GM19351 (cell line): ENCODE data around the gene SLC12A3.
"Not testable (repeated sequence)": the region's sequence is repeated elsewhere in the genome, so short reads cannot be mapped to it uniquely, and the experiment has no call there.

ENCODE experiments used
- ATAC-seq: cut with Tn5 transposase; IDR thresholded peaks from one replicate; pipeline ENCODE4 v1.9.1; 2021; ENCODE audit warnings: mild to moderate bottlenecking, moderate library complexity; ENCODE audit not compliant: unreplicated experiment

The SLC12A3 gene

DNA sequence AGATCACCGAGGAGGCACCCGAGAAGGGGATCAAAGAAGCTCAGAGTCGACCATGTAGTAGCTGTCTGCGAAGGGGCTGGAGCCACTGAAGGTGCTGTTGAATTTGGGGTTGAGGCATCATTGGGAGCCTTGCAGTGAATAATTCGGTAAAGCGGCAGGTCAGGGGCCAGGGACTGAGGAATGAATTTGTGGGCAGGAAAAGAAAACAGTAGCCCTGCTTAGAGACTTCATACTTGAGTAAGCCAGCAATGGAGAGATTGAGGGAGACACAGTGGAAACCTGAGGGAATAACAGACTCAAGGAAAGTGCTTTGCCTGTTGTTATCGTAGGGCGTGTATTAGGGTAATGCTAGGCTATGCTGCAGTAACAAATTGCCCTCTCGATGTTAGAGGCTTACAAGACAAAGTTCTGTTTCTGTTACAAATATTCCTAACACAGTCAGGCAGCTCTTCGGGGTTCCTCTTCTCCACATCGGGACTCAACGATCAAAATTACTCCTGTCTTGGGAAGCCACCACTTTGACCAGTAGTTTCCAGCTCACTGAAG lies 53.5 kb downstream of the SLC12A3 start:
- ATAC-seq, result no peak

DNA sequence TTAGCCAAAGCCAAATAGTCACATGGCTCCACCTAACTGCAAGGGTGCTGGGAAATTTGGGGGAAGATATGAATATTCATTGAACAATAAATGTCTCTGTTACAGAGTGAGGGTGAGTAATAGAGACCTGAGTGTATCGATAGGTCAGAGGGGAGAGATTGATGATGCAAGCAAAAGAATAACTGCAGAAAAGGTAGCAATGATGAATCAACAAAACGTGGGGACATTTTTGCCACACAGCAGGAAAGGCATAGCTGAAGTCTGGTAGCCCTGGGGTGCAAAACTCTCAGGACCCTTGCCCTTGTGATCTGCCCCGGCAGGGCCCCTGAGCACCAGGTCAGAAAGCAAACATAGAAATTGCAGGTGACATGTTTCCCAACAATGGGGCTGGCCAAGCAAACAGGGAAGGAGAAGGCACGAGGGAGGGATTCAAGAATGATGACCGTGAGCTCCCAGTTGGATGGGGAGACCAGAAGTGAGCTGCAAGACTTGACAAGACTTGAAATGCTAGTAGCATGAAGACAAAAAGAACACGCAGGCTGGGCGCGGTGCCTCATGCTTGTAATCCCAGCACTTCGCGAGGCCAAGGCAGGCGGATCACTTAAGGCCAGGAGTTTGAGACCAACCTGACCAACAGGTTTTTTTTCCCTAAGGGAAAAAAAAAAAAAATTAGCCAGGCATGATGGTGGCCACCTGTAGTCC lies 54.2 kb downstream of the SLC12A3 start:
- ATAC-seq, result no peak

DNA sequence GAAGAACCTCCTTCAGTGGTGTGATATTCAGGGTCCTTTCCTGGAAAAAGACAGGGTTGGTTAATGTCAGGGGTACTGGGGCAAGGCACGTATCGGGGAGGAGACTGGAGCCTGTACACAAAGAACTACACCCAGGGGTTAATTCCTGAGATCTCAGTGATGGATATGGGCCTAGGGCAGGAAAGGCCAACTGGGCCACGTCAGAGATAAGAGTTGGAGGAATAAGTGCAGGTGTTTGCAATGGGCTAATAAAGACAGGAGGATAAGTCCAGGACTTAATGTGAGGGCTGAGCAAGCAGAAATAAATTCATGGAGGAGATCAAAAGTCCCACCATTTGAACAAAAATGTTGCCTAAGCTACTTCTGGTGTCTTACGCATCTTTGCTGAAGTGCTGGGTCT lies 56.6 kb downstream of the SLC12A3 start:
- no peak for ATAC-seq

DNA sequence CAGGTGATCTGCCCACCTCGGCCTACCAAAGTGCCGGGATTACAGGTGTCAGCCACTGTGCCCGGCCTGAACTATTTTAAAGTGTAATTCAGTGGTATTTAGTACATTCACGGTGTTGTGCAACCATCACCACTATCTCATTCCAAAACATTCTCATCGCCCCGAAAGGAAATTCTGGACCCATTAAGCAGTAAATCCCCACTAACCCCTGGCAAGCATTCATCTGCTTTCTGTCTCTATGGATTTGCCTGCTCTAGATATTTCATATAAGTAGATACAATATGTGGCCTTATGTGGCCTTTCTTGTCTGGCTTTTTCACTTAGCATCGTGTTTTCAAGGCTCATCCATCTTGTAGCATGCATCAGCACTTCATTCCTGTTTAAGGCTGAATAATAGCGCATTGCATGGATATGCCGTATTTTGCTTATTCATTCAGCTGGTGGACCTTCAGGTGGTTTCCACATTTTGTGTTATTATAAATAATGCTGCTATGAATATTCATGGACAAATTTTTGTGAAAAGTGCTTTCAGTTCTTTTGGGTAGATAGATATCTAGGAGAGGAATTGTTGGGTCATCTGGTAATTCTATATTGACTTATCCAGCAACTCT lies 58.6 kb downstream of the SLC12A3 start:
- no peak for ATAC-seq

DNA sequence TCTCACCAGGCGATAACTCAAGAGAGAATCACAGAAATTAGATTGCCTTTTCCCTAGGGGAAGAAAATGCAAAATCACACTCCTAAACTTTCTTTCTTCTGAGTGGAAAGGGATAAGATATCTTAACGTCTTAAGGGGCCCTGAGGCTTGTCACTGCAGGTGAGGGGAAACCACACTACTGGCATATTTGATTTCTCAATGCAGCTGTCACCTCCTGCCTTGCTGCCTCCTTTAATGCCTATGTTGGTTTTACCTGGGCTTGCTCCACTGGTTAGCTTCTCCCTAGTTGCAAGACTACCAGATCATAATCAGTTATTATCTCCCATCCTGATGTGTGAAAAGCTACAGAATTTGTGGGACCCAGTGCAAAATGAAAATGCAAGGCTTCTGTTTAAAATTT lies 62.5 kb downstream of the SLC12A3 start:
- ATAC-seq, result no peak

DNA sequence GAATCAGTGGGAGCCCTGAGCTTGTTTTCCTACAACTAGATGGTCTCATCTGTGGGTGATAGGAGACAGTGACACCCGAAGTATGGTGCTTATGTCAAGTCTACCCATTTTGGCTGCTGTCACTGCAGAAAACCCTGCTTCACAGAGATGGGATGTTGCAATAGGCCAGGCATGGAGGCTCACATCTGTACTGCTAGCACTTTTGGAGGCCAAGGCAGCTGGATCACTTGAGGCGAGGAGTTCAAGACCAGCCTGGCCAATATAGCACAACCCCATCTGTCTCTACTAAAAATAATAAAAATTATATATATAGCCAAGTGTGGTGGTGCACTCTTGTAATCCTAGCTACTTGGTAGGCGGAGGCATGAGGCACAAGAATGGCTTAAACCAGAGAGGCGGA lies 64.6 kb downstream of the SLC12A3 start:
- ATAC-seq, result no peak

DNA sequence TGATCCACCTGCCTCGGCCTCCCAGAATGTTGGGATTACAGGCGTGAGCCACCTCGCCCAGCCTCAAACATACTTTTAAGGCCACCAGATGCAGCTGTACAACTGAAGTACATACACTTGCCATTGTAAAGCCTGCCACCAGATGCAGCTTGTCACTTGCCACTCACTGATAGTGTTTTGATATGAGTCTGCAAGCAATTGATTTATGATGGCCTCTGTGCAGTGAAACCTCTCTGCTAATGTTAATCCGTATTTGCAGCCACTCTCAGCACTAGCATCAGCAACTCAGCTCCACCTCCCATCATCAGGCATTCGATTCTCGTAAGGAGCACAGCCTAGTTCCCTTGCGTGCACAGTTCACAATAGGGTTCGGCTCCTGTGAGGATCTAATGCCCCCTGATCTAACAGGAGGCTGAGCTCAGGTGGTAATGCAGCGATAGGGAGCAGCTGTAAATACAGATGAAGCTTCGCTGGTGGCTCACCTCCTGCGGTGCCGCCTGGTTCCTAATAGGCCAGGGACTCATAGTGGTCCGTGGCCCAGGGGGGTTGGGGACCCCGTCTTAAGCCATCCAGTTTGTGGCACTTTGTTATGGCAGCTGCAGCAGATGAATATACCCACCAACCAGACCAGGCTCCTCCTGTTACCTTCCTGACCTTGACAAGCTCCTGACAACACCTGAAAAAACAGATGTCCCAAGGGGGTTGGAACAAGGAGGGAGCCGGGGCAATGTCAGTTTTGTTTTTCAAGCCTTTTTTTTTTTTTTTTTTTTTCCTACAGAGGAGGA lies 65.7 kb downstream of the SLC12A3 start:
- no peak for ATAC-seq

DNA sequence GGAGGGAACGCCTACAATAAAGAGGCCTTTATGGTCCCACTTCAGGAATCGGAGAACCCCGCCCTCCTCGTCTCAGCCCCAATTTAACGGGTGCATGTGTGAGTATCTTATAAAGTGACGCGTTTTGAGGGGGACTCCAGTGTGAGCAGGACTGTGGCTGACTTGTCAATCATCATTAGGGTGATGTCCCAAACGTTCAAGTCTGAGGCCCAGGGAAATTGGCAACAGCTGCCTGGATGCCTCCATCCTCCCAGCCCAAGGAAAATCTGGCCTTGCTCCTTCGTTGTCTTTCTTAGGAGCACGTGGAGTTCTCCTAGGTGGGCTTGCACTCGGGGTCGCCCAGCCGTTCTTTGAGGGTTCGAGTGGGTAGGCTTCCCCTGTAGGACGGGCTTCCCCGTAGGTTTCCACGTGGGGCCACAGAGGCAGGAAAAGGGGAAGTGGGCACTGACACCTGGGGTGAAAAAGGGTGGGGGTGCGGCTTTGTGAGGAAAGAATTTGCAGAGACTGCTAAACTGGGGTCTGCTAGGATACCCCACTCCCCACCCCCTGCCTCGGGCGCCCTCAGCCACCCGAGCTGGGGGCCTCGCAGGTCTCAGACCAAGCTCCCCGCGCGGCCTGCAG lies 66.4 kb downstream of the SLC12A3 start:
- peak; percentile 37 for ATAC-seq

DNA sequence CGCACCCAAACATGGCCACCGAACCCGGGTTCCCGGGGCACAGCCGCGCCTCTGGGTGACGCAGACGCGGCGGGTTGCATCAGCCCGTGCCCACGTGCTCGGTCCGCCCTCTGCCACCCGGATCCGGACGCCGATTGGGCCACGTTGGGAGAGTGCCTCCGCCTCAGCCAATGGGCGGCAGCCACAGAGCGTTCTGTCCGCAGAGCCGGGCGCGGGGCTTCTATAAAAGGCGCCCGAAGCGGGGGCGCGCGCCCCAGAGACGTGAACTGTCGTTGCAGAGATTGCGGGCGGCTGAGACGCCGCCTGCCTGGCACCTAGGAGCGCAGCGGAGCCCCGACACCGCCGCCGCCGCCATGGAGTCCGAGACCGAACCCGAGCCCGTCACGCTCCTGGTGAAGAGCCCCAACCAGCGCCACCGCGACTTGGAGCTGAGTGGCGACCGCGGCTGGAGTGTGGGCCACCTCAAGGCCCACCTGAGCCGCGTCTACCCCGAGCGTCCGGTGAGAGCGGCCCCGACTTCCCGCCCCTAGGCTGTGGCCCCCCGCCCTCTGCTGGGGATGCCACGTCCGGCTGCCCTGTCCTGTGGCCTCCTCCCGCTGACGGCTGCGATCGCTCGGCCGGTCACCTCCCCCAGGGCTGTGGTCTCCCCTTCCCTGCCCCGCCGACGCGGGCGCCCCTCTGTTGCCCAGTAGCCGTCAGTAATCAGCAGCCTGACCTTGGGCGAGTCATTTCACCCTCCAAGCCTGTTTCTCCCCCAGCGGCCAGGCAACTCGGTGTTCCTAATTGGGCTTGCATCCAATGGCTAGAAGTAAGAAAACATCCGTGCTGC lies 67.1 kb downstream of the SLC12A3 start, which contains the start of gene HERPUD1:
HERPUD1 (plus strand) TSS at position 251 of the 829 bp plus-strand sequence; CDS start at position 354, 103 bp downstream.
- peak; percentile 84 for ATAC-seq

DNA sequence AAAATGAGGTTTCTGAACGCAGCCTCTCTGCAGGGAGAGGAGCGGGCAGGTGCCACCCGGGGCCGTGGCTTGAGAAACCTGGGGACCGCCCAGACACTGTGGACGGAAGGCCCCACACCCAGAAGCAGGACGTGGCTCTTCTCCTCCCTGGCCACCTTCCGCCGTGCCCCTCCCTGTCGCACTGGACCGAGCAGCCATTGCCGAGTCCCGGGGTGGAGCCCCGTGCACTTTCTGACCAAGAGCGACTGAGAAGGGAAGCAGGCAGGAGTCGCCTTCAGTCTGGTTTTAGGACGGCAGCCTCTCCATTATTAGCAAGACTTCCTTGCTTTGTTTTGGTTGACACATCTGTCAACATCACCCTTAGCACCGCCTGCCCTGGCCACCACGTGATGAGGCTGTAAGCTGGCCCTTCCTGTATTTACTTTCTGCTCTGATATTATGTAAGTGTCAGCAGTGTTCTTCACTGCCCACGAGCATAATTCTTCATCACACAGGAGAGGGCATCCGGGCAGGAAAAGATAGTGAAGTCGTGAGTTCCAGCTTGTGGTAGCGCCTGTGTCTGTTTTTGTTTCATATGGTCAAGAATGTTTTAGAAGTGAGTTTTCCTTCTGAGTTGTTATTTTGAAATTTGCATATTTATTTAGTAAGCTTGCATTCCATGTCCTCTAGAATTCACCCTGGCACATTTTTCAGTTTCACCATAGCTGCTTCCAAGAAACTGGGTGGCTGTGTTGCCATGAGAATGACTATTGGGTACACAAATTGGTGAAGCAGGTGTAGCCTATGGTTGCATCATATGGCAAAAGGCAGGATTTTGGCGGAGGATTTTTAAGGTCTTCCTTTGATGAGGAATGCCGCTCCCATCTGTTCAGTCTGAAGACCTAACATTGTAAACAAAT lies 68.0 kb downstream of the SLC12A3 start:
- no peak for ATAC-seq

DNA sequence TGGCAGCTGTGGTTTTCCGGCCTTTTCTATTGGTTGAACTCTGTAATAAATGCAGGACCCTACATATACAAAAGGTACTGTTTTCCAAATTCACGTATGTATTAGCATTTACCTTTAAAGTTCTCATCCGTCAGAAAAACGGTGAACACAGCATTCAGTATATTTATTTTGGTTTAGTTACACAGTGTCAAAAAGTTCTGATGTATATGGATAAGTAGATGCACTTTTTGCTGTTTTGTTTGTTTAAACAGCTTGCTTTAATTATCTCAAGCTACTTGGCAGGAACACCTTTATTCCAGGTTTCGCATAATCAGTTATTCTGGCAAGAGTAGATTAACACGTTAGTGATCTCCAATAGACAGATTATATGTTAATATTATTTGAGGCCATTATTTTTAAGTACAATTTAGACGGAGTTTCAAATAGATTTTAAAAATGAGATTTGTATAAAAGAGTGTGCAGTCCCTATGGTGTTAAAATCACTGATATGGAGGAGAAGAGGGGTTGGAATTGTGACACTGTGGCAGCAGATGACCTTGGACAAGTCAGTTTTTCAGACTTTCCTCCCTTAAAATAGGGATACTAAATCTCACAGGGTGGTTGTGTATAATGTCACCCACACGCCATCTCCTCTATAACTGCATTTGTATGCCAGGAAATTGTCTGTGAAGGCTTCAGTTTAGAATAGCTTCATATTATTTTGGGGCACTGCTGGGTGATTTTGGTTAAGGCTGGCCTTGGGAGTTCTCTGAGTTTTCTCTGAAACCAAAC lies 69.0 kb downstream of the SLC12A3 start:
- ATAC-seq, result no peak

DNA sequence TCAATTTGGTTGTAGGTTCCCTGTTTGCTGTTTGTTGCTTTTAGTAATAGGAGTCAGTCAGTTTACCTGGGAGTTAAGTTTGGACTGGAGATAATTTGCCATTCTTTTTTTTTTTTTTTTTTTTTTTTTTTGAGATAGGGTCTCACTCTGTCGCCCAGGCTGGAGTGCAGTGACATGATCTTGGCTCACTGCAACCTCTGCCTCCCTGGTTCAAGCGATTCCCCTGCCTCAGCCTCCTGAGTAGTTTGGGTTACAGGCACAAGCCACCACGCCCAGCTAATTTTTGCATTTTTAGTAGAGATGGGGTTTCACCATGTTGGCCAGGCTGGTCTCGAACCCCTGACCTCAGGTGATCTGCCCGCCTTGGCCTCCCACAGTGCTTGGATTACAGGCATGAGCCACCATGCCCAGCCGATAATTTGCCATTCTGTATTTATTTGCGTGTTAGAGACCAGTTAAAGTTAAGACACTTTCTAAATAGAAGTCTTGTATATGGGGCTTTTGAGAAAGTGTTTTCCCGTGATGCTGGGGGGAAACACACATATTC lies 69.7 kb downstream of the SLC12A3 start:
- ATAC-seq, result not testable (repeated sequence)

DNA sequence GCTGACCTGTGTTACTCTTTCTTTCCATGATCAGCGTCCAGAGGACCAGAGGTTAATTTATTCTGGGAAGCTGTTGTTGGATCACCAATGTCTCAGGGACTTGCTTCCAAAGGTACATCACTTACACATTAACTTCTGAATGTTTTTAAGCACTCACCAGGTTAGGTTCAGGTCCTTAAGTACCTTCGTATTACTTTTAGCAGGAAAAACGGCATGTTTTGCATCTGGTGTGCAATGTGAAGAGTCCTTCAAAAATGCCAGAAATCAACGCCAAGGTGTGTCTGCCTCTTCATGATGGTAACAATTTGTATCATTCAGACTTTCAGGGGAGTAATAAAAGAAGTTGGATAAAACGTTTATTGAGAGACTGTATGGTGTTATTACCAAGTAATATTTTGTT lies 70.2 kb downstream of the SLC12A3 start:
- no peak for ATAC-seq

DNA sequence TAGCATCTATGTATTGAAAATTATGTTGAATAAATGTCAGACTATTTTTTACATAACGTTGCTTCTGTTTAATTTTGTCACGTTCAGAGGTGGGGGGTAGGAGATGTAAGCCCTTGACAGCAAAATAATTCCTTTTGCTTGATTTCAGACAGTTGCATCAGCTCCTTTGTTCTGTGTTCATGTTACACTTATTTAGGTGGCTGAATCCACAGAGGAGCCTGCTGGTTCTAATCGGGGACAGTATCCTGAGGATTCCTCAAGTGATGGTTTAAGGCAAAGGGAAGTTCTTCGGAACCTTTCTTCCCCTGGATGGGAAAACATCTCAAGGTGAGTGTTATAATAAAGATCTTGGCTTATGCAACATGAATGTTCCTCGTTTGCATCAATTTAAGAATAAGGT lies 71.5 kb downstream of the SLC12A3 start:
- no peak for ATAC-seq

DNA sequence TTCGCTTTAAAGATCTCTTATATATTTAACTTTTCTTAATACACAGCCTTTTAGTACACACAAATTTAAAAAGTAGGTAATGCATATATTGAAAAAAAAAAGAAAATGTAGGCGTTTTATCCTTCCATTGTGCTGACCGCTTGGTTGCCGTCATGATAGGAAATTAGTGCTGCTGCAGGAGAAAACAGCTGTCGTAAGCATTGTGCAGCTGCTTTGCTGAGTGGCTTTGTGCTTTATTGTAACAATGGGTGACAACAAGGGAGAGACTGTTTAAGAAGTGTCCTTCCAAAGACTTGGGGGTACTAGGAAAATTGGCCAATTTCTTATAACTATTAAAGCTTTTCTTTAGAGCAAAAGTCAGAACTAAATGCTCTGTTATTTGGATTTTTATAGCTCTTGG lies 71.9 kb downstream of the SLC12A3 start:
- no peak for ATAC-seq

DNA sequence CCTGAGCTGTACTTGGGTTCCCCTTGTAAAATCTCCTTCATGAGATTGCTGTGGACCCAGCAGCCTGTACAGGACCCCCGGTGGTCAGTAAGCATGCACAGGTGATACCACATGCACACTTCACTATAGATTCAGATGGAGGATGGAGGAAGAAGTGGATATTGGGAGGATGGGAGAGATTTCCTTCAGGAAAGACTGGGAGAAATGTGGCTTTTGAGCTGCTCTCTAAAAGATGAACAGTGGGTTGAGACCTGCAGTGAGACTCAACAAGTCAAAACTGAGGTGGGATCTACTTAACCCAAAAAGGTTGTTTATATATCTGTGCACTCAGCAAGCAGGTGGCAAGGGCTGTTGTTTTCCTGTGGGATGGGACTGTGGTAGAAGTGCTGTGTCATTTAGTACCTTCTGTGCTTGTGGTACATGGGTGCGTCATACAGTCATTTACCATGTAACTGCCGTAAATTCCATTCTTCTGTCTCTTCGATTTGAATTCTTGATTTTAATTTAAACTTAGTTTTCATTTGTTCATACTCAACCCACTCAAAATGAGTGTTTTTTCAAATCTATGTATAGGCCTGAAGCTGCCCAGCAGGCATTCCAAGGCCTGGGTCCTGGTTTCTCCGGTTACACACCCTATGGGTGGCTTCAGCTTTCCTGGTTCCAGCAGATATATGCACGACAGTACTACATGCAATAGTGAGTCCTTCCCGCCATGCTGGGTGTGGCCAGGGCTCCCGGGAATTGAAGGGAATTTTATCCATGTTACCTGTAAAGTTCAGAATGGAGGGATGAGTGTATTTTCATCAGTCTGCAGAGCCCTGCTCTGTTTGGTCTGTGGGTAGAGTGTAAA lies 73.9 kb downstream of the SLC12A3 start:
- ATAC-seq, result no peak

DNA sequence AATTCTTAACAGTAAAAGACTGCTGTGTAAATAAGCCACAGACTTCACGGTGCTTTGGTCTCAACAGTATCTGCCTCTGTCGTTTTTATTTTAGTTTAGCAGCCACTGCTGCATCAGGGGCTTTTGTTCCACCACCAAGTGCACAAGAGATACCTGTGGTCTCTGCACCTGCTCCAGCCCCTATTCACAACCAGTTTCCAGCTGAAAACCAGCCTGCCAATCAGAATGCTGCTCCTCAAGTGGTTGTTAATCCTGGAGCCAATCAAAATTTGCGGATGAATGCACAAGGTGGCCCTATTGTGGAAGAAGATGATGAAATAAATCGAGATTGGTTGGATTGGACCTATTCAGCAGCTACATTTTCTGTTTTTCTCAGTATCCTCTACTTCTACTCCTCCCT lies 74.8 kb downstream of the SLC12A3 start:
- no peak for ATAC-seq
